ENCODE measurements around the gene PMEPA1.

Gene PMEPA1

DNA sequence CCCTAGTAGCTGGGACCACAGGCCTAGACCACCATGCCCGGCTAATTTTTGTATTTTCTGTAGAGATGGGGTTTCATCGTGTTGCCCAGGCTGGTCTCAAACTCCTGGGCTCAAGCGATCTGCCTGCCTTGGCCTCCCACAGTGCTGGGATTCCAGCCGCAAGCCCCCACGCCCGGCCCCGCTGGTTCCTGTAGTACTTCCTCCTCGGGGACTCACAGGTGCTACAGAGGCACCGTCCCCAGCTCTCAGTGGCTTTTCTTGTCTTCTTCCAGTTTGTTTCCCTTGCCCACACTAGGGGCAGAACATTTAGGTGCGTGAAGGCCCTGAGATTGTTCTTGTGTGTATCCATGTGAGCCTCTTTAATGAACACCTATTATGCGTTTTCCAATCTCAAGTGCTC is 88.8 kb downstream of the PMEPA1 start:
- DNase-seq, result no peak

DNA sequence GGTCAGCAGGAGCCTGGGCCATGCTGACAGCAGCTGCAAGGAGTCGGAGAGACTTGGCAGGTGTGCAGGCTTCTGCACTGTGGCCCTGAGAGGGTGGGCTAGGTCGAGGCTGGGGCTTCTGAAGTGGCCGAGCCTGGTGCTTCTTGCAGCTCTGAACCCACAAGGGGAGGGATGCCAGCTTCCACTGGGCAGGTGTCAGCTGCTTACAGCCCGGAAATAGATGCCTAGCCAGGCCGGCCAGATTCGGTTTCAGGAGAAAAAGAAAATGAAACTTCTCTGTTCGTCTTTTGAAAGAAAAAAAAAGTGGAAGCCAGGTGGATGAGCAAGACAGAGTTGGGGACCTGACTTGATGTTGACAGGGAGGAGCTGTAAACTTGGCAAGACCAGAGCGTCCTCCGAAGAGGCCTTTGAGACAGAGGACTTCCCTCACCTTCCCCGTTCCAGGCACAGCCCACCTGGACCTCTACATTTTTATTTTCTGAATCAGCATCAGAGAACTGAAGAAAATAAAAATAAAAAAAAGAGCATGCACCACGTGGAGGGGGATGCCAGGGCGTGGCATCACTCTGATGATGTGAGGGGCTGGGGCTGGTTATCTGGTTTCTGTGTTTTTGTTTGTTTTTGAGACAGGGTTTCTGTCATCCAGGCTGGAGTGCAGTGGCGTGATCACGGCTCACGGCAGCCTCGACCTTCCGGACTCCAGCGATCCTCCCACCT is 89.4 kb downstream of the PMEPA1 start, which contains the start of gene ZBP1:
TSS of gene ZBP1 (minus strand) at position 153 of the 717 bp plus-strand sequence. CDS start at position 22, 131 bp downstream.
- DNase-seq, result no peak

DNA sequence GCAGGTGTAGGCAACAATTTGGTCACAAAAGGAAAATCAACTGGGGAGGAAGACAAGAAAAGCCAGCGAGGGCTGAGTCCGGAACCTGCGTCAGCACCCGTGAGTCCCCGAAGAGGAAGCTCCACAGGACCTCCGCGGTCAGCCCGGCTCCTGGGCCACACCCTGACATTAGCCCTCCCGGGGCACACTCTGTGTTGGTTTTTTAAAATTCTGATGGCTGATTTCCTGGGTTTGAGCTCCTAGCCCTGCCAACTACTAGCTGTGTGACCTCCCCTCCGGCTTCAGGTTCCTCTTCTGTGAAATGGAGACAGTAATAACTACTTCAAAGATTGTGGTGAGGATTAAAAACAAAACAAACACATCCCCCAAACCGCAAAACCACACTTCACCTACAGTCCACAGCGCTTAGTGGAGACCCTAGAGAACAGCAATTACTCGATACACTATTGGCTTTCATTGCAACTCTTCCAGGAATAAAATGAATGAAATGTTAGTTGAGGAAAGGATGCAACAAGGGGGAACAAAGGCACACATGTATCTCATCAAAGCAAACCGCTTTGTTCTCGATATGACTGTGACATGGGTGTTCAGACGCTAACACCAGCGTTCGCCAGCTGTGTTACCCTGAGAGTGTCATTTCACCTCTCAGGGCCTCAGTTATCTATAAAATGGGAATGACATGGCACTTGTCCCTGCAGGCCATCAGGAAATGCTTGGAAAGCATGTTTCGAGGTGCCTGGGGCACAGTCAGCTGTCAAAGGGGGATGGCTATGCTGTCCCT is 90.6 kb downstream of the PMEPA1 start:
- DNase-seq, result no peak

DNA sequence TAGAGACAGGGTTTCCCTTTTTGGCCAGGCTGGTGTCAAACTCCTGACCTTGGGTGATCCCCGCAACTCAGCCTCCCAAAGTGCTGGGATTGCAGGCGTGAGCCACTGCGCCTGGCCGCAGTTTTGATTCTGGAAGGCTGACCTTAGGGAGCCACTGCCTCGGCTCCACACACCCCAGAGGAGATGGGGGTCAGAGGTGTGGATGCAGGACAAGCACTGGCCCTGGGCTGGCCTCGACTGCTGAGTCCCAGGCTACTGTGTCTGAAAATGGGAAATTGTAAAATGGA is 91.1 kb downstream of the PMEPA1 start:
- DNase-seq, result no peak

DNA sequence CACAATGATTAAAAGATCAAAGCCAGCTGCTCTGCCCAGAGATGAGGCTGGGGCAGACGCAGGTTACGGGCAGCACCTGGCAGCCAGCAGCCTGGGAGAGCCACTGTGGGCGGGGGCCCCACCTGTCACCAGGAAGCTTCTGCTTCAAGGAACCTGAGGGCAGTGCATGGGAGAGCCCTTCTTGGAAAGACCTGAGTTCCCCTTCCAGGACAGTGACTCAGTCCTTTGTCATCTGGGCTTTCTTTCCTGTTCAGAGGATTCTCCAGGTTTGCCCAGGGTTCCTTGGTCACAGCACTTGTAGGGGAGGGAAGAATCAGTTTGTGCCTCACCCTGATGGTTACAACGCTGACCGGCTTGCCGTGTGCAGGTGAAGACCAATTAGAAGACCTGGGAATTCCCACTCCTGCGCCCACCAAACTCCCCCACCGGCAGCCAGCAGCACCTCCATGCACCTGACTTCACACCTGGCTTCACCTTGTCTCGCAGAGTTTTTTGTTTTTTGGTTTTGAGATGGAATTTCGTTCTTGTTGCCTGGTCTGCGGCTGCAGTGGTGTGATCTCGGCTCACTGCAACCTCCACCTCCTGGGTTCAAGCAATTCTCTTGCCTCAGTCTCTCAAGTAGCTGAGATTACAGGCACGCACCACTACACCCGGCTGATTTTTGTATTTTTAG is 91.6 kb downstream of the PMEPA1 start:
- DNase-seq, result no peak

DNA sequence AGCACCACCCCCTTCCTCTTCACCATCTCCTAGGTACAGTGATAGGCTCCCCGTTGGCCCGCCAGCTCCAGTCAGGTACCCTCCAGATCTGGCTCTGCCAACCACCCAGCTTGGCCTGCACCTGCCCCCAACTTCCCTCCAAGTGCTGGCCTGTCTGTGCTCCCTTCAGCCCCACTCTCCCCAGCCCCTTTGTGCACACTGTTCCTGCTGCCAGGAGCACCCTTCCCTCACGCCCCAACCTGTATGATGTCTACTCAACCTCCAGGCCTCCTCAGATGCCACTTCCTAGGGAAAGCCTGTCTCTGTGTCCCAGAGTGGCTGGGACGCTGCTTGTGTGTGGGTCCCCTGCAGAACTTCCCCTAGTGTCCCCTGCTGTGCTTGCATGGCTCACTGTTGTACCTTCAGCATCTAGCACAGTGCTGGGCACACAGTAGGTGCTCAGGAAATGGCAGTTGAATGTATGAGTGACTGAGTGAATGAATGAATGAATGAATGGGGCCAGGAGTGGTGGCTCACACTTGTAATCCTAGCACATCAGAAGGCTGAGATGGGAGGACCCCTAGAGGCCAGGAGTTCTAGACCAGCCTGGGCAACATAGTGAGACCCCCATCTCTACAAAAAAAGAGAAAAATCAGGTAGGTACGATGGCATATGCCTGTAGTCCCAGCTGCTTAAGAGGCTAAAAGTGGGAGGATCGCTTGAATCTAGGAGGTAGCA is 92.6 kb downstream of the PMEPA1 start:
- no peak for DNase-seq

DNA sequence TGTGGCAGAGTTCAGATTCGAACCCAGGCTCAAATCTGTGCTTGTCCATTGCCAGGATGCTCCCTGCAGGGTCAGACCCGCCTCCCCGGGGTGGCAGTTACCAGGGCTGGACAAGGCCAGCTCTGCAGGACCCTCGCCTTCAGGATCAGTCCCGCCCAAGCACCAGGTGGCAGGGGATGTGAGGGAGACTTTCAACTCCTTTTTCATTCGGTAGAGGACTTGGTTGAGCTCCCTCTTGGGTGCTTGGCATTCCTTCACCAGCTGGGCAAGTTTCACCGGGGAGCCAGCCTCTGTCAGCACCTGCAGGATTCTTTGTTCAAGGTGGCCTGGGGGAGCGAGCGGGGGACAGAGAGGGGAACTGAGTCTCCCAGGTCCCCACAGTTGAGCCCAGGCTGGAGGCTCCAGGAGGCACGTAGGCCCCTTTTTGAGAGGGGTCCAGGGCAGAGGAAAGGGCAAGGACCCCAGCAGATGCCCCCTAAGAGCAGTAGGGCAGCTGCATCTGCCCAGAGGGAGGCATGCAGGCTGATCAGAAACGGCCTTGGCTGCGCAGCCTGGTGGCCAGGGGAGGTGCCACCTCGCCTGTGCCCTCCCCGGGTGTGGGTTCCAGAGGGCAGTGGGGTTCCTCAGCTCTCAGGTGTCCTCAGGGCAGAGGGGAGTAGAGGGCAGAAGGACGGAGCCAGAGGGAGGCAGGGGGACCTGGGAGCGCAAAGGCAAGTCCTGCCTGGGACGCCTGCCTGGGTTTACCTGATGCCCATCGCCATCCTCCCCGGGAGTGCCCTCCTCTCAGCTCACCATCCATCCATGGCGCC is 93.5 kb downstream of the PMEPA1 start:
- no peak for DNase-seq

DNA sequence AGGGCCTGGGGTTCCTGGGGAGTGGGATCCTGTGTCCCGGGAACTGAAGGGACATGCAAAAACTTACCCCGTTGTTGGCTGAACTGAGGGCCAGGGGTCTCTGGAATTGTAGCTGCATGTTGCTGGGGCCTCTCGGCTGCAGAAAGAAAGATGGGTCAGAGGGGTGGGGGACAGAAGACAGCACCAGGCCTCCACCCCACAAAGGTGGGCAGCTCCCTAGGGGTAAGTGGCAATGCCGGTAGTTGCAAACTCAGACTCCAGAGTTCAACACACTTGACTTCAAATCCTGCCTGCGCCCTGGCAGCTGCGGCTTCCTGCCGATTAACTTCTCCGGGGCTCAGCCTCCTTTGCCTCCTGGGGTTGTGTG is 94.4 kb downstream of the PMEPA1 start:
- no peak for DNase-seq

DNA sequence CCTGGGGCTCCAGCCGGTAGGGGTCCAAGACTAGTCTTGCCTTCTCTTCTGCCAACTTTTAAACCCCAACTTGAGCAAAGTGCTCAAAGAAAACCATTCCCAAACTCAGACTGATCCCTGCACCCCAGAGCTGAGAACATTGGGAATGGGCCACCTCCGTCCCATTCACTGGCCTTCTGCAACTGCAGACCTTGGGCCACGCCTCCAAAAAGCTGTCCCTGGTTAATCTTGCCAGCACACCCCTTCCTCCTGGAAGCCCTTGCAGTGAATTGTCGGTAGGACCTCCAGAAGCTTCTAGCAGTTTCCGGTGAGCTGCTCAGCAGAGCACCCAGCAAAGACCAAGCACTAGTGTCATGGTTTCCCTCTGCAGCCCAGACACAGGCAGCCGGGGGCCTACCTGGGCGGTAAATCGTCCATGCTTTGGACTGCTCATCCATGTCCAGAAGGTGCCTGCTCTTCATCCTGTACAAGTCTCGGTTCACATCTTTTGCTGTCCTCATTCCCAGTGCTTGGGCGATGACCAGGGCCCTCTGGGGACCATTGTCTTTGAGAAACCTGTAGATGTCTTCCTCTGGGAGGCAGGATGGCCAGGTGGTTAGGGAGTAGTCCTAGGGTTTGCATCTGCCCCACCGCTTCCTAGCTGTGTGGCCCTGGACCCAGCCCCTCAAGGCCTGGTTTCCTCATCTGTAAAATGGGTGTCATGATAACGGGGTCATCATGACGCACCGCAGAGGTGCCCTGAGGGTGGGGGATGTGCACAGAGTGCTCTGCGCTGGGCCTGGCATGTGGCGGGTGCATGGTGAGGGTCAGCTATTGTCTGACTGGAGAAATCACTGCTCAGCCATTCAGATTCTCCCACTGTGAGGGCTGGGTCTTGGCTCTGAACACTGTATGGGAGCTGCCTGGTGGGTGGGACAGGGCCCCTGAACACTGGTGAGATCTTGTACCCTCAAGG is 95.0 kb downstream of the PMEPA1 start:
- no peak for DNase-seq

DNA sequence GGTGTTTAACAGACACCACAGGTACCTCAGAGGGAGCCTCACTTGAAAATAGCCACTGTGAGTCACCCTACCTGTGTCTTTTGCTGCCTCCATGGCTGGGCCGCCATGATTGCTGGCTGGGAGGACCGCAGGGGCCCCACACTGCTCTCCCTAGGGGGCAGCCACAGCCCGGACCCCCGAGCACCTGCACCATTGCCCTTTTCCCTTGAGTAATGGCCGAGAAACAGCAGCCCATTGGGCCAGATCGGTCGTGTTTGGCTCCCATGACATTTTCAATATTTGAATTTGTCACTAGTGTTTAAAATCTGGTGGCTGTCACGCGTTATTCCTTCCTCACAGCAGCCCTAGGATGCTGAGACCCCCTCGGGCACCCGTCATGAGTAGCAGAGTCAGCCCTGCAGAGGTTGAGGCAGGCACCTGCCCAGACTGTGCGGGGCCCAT is 96.3 kb downstream of the PMEPA1 start:
- no peak for DNase-seq

DNA sequence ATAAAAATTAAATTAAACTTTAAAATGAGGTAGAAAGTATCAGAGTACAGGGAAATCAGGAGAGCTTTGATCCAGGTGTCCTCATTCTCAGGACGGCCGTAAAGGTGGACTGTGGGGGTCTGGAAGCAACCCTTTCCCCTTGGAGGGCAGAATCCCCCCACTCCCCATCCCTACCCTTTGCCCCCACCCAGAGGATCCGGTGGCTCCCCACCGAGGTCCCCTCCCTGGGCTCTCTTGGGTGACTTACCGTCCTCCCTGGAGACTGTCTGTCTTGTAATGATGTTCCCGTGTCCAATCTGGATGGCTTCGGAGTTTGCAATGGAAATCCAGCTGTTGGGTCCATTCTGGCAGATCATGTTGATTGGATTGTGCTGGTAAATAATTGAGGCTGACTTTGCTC is 96.9 kb downstream of the PMEPA1 start:
- DNase-seq, result no peak

DNA sequence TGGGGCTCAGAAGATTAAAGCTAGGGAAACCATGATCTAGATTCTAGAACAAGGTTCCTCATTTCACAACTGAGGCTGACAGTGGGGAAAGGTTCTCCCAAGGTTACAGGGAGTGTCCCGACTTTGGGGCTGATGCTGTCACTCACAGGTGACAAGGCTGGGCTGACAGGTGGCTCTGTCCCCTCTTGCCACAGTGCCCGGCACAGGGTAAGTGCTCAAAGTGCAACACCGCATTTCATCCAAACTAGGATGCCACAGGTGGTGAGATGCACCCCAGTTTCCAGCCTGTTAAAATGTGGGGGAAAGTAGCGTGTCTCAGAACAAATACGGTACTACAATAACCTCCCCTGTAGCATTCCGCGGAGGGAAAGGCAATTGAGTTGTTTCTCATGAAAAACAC is 97.4 kb downstream of the PMEPA1 start:
- DNase-seq, result no peak

DNA sequence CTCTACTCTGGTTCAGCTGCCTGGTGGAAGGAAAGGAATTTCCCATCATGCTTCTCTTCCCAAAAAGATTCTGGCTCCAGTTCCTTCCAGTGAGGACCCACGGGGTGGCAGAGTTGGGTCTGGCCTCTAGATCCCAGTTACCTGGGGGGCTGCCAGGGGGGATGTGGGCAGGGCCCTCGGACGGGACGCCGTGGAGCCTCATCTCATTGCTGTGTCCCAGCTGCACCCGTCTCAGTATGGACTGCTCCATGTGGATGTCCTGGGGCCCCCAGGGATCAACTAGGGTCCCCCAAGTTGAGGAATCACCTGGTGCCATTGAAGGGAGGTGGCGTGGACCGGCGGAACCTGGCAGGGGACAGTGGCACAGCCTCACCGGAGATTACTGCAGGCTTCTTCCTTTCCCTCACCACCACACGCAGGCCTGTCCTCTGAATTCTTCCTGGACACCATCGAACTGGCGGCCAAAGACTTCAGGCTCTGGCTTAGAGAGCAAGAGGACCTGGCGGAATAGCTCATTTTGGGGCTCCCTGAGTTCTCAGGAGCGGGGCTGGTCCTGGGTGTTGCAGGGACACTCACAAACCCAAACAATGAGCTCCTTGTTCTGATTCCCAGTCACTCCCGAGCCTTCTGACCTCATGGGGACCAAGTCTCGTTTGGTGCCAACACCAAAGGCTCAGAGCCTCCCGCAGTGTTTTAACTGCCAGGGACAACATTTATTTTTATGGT is 98.1 kb downstream of the PMEPA1 start:
- DNase-seq, result no peak

DNA sequence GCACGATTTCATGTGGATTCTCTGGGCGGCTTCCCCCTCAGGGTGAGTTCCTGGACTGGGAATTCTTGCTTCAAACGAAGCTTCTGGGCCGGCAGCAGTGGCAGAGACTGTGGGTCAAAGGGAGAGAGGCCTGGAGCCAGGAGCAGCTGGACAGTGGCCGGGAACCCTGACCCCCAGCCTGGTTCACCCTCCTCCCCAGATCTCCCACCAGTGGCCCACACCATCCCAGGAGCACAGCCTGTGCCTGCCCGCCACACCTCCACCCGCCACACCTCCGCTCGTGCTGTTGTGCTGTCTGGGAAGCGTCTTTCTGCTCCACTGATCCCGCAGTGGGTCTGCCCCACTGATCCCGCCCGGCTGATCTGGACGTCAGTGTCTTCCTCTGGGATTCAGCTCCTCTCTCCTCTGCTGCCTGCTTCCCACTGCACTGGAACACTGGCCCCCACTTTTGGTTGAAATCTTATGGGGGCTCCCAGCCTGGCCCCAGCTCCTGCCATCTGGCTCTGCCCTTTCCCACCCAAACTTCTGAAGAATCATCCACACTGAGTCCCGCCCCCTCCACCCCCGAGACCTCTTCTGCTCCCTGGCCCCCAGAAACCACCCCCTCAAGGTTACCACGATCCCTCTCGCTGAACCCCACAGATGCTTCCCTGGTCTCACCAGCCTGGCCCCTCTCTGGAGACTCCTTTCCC is 99.4 kb downstream of the PMEPA1 start:
- no peak for DNase-seq

DNA sequence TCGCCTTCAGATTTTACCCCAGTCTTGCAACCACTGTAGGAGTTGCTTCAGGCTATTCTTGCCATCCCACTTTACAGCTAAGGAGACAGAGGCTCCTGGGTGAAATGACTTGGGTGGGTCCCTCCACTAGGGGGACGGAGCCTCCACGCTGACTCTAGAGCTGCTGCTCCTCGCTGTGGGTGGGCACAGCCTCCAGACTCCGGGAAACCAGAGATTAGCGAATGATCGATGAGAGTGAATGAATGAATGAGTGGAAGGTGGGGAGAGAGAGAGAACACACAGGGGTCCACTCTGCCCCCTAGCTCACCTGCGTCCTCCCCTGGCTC is 100.0 kb downstream of the PMEPA1 start:
- no peak for DNase-seq

DNA sequence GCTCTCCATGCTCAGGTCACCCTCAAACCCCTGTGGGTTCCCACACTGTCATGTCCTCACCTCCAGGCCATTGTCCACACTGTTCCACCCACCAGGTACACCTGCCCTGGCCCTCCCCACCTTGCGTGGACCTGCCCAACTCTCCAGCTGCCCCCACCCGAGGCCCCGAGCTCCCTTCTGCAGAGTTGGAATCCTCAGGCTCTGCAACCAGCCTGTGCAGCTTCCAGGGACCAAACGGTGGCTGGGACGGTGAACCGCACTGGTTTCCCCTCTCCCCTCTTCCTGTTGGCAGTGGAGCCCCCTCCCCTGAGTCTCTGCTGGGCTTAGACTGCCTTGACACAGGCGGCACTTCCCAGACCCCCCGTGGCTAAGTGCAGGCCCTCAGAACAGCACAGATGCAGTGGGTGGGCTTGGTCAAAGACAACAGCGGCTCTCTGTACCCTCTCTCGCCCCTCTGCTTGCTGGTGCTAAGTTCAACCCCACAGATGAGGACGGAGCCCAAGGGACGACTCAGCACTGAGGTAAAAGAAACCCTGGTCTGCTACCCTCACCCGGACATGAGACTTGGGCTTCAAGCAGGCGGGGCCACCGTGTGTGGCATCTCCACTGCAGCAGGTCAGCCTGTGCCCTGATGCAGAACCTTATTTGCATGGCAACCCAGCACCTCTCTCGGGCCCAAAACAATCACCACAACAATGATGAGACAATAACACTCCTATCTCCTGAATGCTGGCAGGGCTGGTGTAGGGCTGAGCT is 100.6 kb downstream of the PMEPA1 start:
- no peak for DNase-seq

DNA sequence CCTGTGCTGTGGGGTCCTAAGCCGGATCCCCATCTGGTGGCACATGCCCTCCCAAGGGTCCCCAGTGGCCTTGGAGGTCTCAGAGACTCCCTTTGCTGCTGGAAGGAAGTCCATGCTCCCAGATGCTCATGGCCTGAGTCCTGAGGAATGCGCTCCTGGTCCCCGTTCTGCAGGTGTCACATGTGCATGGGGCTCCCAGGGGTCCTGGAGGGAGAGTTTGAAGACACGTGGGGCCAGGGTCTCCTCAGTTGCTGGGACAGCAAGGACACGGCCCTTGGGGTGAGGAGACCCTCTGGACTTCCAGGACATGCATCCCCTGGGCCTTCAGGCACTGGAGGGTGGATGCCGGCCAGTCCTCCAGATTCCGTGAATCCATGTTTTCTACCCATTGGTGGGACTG is 101.3 kb downstream of the PMEPA1 start:
- no peak for DNase-seq

DNA sequence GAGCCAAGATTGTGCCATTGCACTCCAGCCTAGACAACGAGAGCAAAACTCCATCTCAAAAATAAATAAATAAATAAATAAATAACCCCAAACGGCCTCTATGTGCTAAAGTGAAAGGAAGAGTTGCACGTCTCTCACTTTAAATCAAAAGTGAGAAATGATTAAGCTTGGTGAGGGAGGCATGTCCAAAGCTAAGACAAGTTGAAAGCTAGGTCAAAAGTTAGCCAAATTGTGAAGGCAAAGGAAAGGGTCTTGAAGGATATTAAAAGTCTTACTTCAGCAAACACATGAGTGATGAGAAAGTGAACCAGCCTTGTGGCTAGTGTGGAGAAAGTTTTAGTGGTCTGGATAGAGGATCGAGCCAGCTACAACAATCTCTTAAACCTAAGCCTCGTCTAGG is 103.9 kb downstream of the PMEPA1 start:
- no peak for DNase-seq

DNA sequence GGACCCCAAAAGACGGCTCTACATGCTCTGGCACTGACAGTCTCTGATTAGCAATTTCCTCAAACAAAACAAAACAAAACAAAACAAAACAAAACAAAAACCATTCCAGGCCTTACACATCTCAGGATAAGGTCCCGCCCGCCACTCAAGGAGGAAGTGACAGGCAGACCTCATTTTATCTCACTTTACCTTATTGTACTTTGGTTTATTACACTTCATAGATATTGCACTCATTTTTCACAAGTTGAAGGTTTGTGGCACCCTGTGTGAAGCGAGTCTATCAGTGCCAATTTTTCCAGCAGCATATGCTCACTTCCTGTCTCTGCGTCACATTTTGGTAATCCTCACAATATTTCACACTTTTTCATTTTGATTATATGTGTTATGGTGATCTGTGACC is 104.8 kb downstream of the PMEPA1 start:
- DNase-seq, result no peak
